CD8-positive, alpha-beta memory T cell (primary cell): ENCODE results near the gene CNTN1. TPM values are rescaled to one million over a fixed set of nuclear protein-coding genes. Genes with fewer than 3 reads are reported as not detected.

Experiments
- CTCF ChIA-PET: fragments of 350-600 bp; sonication (Branson Sonifier 250); formaldehyde crosslinking; loops from one replicate; lab custom pipeline; 2021; ENCODE audit warnings: antibody characterized with exemption; lab: Charles Lee
- POLR2A ChIA-PET: fragments of 350-600 bp; sonication (Branson Sonifier 250); formaldehyde crosslinking; loops from one replicate; lab custom pipeline; 2021; ENCODE audit warnings: antibody characterized with exemption; lab: Charles Lee
- DNase-seq, 5 donors: peaks; one replicate each; pipeline versions ENCODE4 v3.0.0 to v3.0.0-alpha.2; 2020 to 2022; ENCODE audit warnings: mixed read lengths in 1 of 5
- H3K27ac ChIP-seq: one replicate; pipeline ENCODE4 v1.7.0; 2013; ENCODE audit warnings: low read depth, mild to moderate bottlenecking, low read length, moderate library complexity
- H3K27me3 ChIP-seq: 2 replicates; pipeline ENCODE4 v1.7.0; 2013; ENCODE audit warnings: low read length, mild to moderate bottlenecking; ENCODE audit not compliant: insufficient read depth, poor library complexity, severe bottlenecking
- H3K36me3 ChIP-seq: 2 replicates; pipeline ENCODE4 v1.7.0; 2013; ENCODE audit warnings: mild to moderate bottlenecking, low read length, moderate library complexity; ENCODE audit not compliant: insufficient read depth
- H3K4me1 ChIP-seq: 2 replicates; pipeline ENCODE4 v1.7.0; 2013; ENCODE audit warnings: mild to moderate bottlenecking, low read length, moderate library complexity; ENCODE audit not compliant: insufficient read depth
- H3K4me3 ChIP-seq: 2 replicates; pipeline ENCODE4 v1.7.0; 2013; ENCODE audit warnings: mild to moderate bottlenecking, low read length
- H3K9me3 ChIP-seq: 2 replicates; pipeline ENCODE4 v1.7.0; 2013; ENCODE audit warnings: mild to moderate bottlenecking, low read length
- H3K27ac Mint-ChIP-seq, 8 donors: one replicate each; pipeline ENCODE4 v1.8.0; 2020 to 2021; ENCODE audit warnings: mixed read lengths in 8 of 8, mild to moderate bottlenecking in 6 of 8, inconsistent platforms in 3 of 8, moderate library complexity in 3 of 8
- H3K27me3 Mint-ChIP-seq, 2 donors: one replicate each; pipeline ENCODE4 v1.8.0; 2020 to 2021; ENCODE audit warnings: mixed read lengths in 2 of 2, mild to moderate bottlenecking in 1 of 2, moderate library complexity in 1 of 2
- H3K36me3 Mint-ChIP-seq, 3 donors: one replicate each; pipeline ENCODE4 v1.8.0; 2020 to 2021; ENCODE audit warnings: mixed read lengths in 3 of 3, inconsistent platforms in 1 of 3, mild to moderate bottlenecking in 1 of 3
- H3K4me1 Mint-ChIP-seq, 3 donors: one replicate each; pipeline ENCODE4 v1.8.0; 2020 to 2021; ENCODE audit warnings: mixed read lengths in 3 of 3, inconsistent platforms in 1 of 3, mild to moderate bottlenecking in 1 of 3
- H3K4me3 Mint-ChIP-seq, 7 donors: one replicate each; pipeline ENCODE4 v1.8.0; 2020 to 2021; ENCODE audit warnings: mixed read lengths in 7 of 7, mild to moderate bottlenecking in 6 of 7, moderate library complexity in 4 of 7, inconsistent platforms in 2 of 7
- H3K9me3 Mint-ChIP-seq, 5 donors: one replicate each; pipeline ENCODE4 v1.8.0; 2020 to 2022; ENCODE audit warnings: mixed read lengths in 5 of 5, mild to moderate bottlenecking in 3 of 5, moderate library complexity in 2 of 5, inconsistent platforms in 1 of 5
- polyA plus RNA-seq: library from polyadenylated mRNA; unstranded; fragments of 300-500 nt; fragmentation: Illumina TruSeq; gene quantifications from one replicate; pipeline ENCODE4 v1.2.3, GENCODE V29; 2021
- total RNA-seq, 2 experiments: library from RNA; stranded (reverse); gene quantifications; one replicate each; pipeline ENCODE4 v1.2.3, GENCODE V29; 2021

CNTN1 gene
- total and polyA plus RNA-seq, 3 experiments from 2014 or later, result not detected

- no peaks in the 10 kb centered on the region for H3K27me3 ChIP-seq
- H3K27ac ChIP-seq, result no peak overlapping the region
- ChIA-PET CTCF (no interaction called here), POLR2A (no interaction called here)
- no peaks in the 10 kb centered on the region for H3K9me3 ChIP-seq
- H3K9me3 Mint-ChIP-seq, result peaks cover 0 to 8% (median 2%) of the 10 kb centered on the region in 5 donors
- no peak overlapping the region for H3K27ac Mint-ChIP-seq
- H3K36me3 Mint-ChIP-seq, result no peaks in the 10 kb centered on the region
- H3K4me3 ChIP-seq, result no peak overlapping the region
- H3K4me1 ChIP-seq, result no peaks in the 10 kb centered on the region
- H3K27me3 Mint-ChIP-seq, result no peaks in the 10 kb centered on the region
- H3K36me3 ChIP-seq, result no peaks in the 10 kb centered on the region
- no peaks in the 10 kb centered on the region for H3K4me1 Mint-ChIP-seq
- DNase-seq, result no peak
- H3K4me3 Mint-ChIP-seq, result no peak overlapping the region
Observed at GRCh38 chr12:40752011-40752410, 59.8 kb downstream of the CNTN1 start.

- no peak for DNase-seq
- ChIA-PET CTCF (no interaction called here), POLR2A (no interaction called here)
- no peaks in the 10 kb centered on the region for H3K36me3 ChIP-seq
- H3K4me1 ChIP-seq, result no peaks in the 10 kb centered on the region
- Mint-ChIP-seq H3K27ac (no peak overlapping the region), H3K36me3 (no peaks in the 10 kb centered on the region), H3K4me3 (no peak overlapping the region), H3K4me1 (no peaks in the 10 kb centered on the region), H3K27me3 (no peaks in the 10 kb centered on the region), H3K9me3 (peaks cover 0 to 3% (median 2%) of the 10 kb centered on the region in 5 donors)
- no peak overlapping the region for H3K27ac ChIP-seq
- no peaks in the 10 kb centered on the region for H3K9me3 ChIP-seq
- no peak overlapping the region for H3K4me3 ChIP-seq
- H3K27me3 ChIP-seq, result no peaks in the 10 kb centered on the region
Observed at GRCh38 chr12:40760821-40761220, 68.6 kb downstream of the CNTN1 start.

GRCh38 chr12:40762072-40762471 is 69.8 kb downstream of the CNTN1 start:
- H3K9me3 ChIP-seq, result no peaks in the 10 kb centered on the region
- H3K27me3 ChIP-seq, result no peaks in the 10 kb centered on the region
- CTCF ChIA-PET, result no interaction called here
- no peaks in the 10 kb centered on the region for H3K4me1 Mint-ChIP-seq
- no peaks in the 10 kb centered on the region for H3K27me3 Mint-ChIP-seq
- no peaks in the 10 kb centered on the region for H3K36me3 ChIP-seq
- no peak for DNase-seq
- no peak overlapping the region for H3K4me3 Mint-ChIP-seq
- POLR2A ChIA-PET, result no interaction called here
- no peak overlapping the region for H3K4me3 ChIP-seq
- H3K9me3 Mint-ChIP-seq, result peaks cover 0 to 6% (median 2%) of the 10 kb centered on the region in 5 donors
- H3K27ac Mint-ChIP-seq, result no peak overlapping the region
- H3K4me1 ChIP-seq, result no peaks in the 10 kb centered on the region
- H3K36me3 Mint-ChIP-seq, result no peaks in the 10 kb centered on the region
- no peak overlapping the region for H3K27ac ChIP-seq

DNA sequence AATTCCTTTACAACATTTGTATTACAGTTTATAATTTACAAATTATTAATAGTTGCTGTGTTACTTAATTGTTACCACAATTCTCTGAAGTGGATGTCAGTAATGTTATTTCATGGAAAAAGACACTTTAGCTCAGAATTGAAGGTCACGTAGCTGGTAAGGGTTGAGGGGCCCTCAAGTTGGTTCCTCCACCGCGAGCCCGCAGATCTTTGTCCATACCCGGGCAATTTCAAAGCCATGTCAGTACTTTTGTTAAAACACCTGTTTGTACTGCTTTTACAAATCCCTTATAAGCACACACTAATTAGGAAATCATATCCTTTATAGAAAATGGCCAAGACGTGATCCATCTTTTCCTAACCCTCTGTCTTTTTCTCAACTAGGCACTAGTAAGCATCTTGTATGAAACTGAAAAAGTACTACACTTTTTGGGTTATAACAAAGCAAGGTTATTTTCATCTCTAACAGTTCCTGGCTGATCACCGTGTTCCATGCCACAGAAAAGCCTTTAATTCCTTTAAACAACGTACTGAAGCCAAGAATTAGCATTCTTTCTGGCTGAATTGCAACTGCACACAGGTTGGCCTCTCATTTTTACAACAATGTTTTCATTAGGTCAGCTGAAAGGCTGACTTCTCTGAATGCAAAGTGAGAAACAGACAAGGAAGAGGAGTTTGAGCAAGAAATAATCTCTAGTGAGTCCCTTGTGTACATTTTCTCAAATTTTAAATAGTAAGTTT is 76.1 kb downstream of the CNTN1 start:
- Histone ChIP-seq H3K9me3 (no peaks in the 10 kb centered on the region), H3K4me3 (no peak overlapping the region), H3K27me3 (no peaks in the 10 kb centered on the region), H3K4me1 (no peaks in the 10 kb centered on the region), H3K27ac (no peak overlapping the region), H3K36me3 (no peaks in the 10 kb centered on the region)
- Mint-ChIP-seq H3K27ac (no peak overlapping the region), H3K27me3 (no peaks in the 10 kb centered on the region), H3K4me3 (no peak overlapping the region), H3K9me3 (peaks cover 0 to 6% (median 0%) of the 10 kb centered on the region in 5 donors), H3K36me3 (no peaks in the 10 kb centered on the region), H3K4me1 (no peaks in the 10 kb centered on the region)
- CTCF ChIA-PET, result no interaction called here
- DNase-seq, result no peak
- POLR2A ChIA-PET, result no interaction called here

GRCh38 chr12:40769846-40770245 is 77.6 kb downstream of the CNTN1 start:
- CTCF ChIA-PET, result no interaction called here
- no peak overlapping the region for H3K27ac Mint-ChIP-seq
- H3K4me3 Mint-ChIP-seq, result no peak overlapping the region
- no peak for DNase-seq
- H3K27me3 Mint-ChIP-seq, result no peaks in the 10 kb centered on the region
- POLR2A ChIA-PET, result no interaction called here
- H3K36me3 Mint-ChIP-seq, result no peaks in the 10 kb centered on the region
- H3K9me3 Mint-ChIP-seq, result peaks cover 0 to 6% (median 0%) of the 10 kb centered on the region in 5 donors
- no peaks in the 10 kb centered on the region for H3K4me1 ChIP-seq
- H3K27me3 ChIP-seq, result no peaks in the 10 kb centered on the region
- H3K27ac ChIP-seq, result no peak overlapping the region
- H3K36me3 ChIP-seq, result no peaks in the 10 kb centered on the region
- H3K4me3 ChIP-seq, result no peak overlapping the region
- H3K4me1 Mint-ChIP-seq, result no peaks in the 10 kb centered on the region
- no peaks in the 10 kb centered on the region for H3K9me3 ChIP-seq

- Histone ChIP-seq H3K9me3 (no peaks in the 10 kb centered on the region), H3K27ac (no peak overlapping the region), H3K4me1 (no peaks in the 10 kb centered on the region), H3K27me3 (no peaks in the 10 kb centered on the region), H3K4me3 (no peak overlapping the region), H3K36me3 (no peaks in the 10 kb centered on the region)
- peaks cover 0 to 4% (median 0%) of the 10 kb centered on the region in 5 donors for H3K9me3 Mint-ChIP-seq
- no peak overlapping the region for H3K27ac Mint-ChIP-seq
- H3K36me3 Mint-ChIP-seq, result no peaks in the 10 kb centered on the region
- H3K27me3 Mint-ChIP-seq, result no peaks in the 10 kb centered on the region
- ChIA-PET POLR2A (no interaction called here), CTCF (no interaction called here)
- no peaks in the 10 kb centered on the region for H3K4me1 Mint-ChIP-seq
- no peak overlapping the region for H3K4me3 Mint-ChIP-seq
- no peak for DNase-seq
Observed at GRCh38 chr12:40770781-40771180, 78.5 kb downstream of the CNTN1 start.

DNA sequence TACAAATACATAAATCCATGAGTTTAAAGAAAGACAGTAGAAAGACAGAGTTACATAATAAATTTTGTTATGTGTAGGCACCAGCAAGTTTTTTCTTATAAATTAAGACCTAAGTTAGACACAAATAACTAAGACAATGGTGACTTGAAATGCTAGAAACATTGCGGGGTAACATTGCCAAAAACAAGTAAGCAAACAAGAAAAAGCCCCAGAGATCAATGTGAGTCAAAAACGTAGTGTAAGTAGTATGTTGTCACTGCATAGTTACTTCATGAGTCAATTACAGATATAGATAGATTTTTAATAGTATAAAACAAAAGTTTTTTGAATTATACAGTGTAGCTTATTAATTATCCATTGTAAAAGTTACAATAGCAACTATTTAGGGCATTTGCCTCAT is 83.4 kb downstream of the CNTN1 start:
- Histone ChIP-seq H3K27me3 (no peaks in the 10 kb centered on the region), H3K36me3 (no peaks in the 10 kb centered on the region), H3K9me3 (no peaks in the 10 kb centered on the region), H3K4me3 (no peak overlapping the region), H3K27ac (no peak overlapping the region), H3K4me1 (no peaks in the 10 kb centered on the region)
- Mint-ChIP-seq H3K4me3 (no peak overlapping the region), H3K27me3 (no peaks in the 10 kb centered on the region), H3K27ac (no peak overlapping the region), H3K36me3 (no peaks in the 10 kb centered on the region), H3K9me3 (peaks cover 0 to 4% (median 2%) of the 10 kb centered on the region in 5 donors), H3K4me1 (no peaks in the 10 kb centered on the region)
- ChIA-PET POLR2A (no interaction called here), CTCF (no interaction called here)
- no peak for DNase-seq

DNA sequence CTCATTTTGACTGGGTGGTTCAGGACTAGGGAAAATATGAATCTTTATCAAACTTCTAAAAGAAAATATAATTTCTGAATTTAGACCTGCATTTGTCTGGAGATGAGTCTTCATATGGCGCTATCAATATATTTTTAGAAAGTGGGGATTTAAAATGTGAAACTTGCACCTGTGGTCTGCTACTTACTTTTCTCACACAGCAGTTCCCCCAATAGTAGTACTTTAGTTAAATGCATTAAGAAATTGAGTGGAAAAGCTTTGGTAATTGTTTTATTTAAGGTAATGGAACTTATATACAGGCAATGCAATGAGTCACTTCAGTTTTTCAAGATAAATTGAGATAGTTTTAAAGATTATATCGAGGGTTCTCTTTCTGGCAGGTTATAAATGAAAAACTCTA is 91.9 kb downstream of the CNTN1 start:
- Mint-ChIP-seq H3K36me3 (no peaks in the 10 kb centered on the region), H3K27ac (no peak overlapping the region), H3K9me3 (peaks cover 0 to 11% (median 0%) of the 10 kb centered on the region in 5 donors), H3K4me3 (no peak overlapping the region), H3K27me3 (no peaks in the 10 kb centered on the region), H3K4me1 (no peaks in the 10 kb centered on the region)
- Histone ChIP-seq H3K27ac (no peak overlapping the region), H3K9me3 (no peaks in the 10 kb centered on the region), H3K4me1 (no peaks in the 10 kb centered on the region), H3K4me3 (no peak overlapping the region), H3K36me3 (no peaks in the 10 kb centered on the region), H3K27me3 (no peaks in the 10 kb centered on the region)
- CTCF ChIA-PET, result no interaction called here
- POLR2A ChIA-PET, result no interaction called here
- DNase-seq, result no peak
